ENCODE results near the gene TMPRSS13. TPM values are rescaled to one million over a fixed set of nuclear protein-coding genes. Genes with fewer than 3 reads are reported as not detected.

TMPRSS13 gene
- total and polyA plus RNA-seq, 9 of the 15 experiments (the other 6 are each of a cell fraction or from before 2014, with no cell fraction given), result 0.11 to 0.29 (median 0.15) TPM

DNA sequence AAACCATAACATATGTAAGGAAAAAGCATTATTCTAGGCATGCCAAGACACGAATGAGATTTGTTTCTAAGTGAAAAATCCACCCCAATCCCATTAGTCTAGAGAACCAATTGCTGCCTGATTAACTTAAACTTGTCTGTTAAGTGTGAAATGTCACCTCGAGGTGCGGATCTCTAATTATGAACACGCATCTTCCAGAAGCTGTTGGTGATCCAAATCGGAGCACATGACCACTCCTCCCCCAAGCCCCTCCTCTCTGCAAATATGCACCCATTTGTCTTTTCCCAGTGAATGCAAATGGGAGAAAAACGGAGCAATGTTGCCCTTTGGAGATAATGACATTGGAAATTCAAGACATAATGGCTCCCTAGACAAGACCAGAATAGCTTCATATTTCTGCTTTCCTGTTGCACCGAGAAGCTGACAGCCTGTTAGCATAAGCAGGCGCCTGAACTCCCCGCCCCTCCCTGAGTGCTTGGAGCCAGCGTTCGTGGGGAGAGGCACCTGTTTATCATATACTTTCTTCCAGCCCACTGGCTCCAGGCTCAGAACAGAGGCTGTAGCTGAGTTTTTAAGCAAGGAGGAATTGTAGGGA lies 46.8 kb downstream of the TMPRSS13 start:
- ATAC-seq (peak; percentile 27; the same call in 1 of the 3 replicates), FAIRE-seq (no peak), DNase-seq (ENCODE audit: extremely low read depth in 1 of 4, low spot score in 3 of 4) (no peak)
- Histone ChIP-seq H3K4me3 (no peak overlapping the region), H4K20me1 (replicated peaks; ENCODE audit: control insufficient read depth, insufficient read depth, low read length) (no peaks in the 10 kb centered on the region; the same call in 1 of the 2 replicates), H3K9me3 (replicated peaks; ENCODE audit: control insufficient read depth, insufficient read depth, low read depth, low read length) (no peaks in the 10 kb centered on the region), H3K4me1 (replicated peaks in 1 of 2; ENCODE audit: control insufficient read depth in 2 of 2, insufficient read depth in 2 of 2, low read length in 2 of 2) (peaks cover 0 to 7% of the 10 kb centered on the region in 2 experiments; a peak in 3 of 5 replicates), H3K9me1 (ENCODE audit: control insufficient read depth, insufficient read depth, low read length) (no peaks in the 10 kb centered on the region), H2AFZ (ENCODE audit: low read depth, low read length) (no peak overlapping the region), H3K27ac (ENCODE audit: extremely low read depth, low read depth, low read length) (no peak overlapping the region), H3K9ac (ENCODE audit: insufficient read depth in 1 of 2, low read depth in 2 of 2, low read length in 2 of 2) (no peak overlapping the region), H3K4me2 (ENCODE audit: insufficient read depth, low read length) (no peak overlapping the region), H3K79me2 (ENCODE audit: control insufficient read depth, insufficient read depth, low read length) (no peaks in the 10 kb centered on the region), H3K27me3 (ENCODE audit: control insufficient read depth in 2 of 2, insufficient read depth in 2 of 2, low read length in 2 of 2) (peaks cover 53 to 84% of the 10 kb centered on the region in 2 experiments), H3K36me3 (ENCODE audit: control insufficient read depth, insufficient read depth, low read length) (no peaks in the 10 kb centered on the region)
- intact Hi-C loops (cut with micrococcal nuclease), result no loop called here
- no TSS peak for BruUV-seq (replicated peaks)
- ChIA-PET CTCF (ENCODE audit: low intra/inter-chr PET ratio) (no interaction called here), POLR2A (interaction anchor here (1.2 to 1.4 kb wide), 2 partner anchors 10 kb away, joined by 4 read pairs; no protein-coding TSS in a partner anchor)
- in situ Hi-C loops (cut with MboI), result no loop called here
- WGBS (ENCODE audit: insufficient coverage, low coverage, missing lambda C conversion rate), result 1% methylated on average over 11 of the region's 11 CpGs
- TF ChIP-seq, protein P1, sequence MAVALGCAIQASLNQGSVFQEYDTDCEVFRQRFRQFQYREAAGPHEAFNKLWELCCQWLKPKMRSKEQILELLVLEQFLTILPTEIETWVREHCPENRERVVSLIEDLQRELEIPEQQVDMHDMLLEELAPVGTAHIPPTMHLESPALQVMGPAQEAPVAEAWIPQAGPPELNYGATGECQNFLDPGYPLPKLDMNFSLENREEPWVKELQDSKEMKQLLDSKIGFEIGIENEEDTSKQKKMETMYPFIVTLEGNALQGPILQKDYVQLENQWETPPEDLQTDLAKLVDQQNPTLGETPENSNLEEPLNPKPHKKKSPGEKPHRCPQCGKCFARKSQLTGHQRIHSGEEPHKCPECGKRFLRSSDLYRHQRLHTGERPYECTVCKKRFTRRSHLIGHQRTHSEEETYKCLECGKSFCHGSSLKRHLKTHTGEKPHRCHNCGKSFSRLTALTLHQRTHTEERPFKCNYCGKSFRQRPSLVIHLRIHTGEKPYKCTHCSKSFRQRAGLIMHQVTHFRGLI (CRISPR knock-in tag; IDR thresholded peaks at IDR 0.05), result no peak
- TF ChIP-seq, protein P2, sequence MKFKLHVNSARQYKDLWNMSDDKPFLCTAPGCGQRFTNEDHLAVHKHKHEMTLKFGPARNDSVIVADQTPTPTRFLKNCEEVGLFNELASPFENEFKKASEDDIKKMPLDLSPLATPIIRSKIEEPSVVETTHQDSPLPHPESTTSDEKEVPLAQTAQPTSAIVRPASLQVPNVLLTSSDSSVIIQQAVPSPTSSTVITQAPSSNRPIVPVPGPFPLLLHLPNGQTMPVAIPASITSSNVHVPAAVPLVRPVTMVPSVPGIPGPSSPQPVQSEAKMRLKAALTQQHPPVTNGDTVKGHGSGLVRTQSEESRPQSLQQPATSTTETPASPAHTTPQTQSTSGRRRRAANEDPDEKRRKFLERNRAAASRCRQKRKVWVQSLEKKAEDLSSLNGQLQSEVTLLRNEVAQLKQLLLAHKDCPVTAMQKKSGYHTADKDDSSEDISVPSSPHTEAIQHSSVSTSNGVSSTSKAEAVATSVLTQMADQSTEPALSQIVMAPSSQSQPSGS (CRISPR knock-in tag; IDR thresholded peaks at IDR 0.05), result no peak
- no peak for TF ChIP-seq MTA2 (IDR thresholded peaks at IDR 0.05; ENCODE audit: low read depth)
- TF ChIP-seq SPI1 (IDR thresholded peaks at IDR 0.05; ENCODE audit: borderline replicate concordance, low read depth, low read length), result no peak
- TF ChIP-seq HES1 (IDR thresholded peaks at IDR 0.05; ENCODE audit: low read depth), result no peak
- no peak for TF ChIP-seq MAFF (IDR thresholded peaks at IDR 0.05; ENCODE audit: low read length)
- TF ChIP-seq TSC22D4 (tag; IDR thresholded peaks at IDR 0.05), result no peak
- no peak for TF ChIP-seq ZNF436 (CRISPR knock-in tag; IDR thresholded peaks at IDR 0.05)
- TF ChIP-seq, protein P3, sequence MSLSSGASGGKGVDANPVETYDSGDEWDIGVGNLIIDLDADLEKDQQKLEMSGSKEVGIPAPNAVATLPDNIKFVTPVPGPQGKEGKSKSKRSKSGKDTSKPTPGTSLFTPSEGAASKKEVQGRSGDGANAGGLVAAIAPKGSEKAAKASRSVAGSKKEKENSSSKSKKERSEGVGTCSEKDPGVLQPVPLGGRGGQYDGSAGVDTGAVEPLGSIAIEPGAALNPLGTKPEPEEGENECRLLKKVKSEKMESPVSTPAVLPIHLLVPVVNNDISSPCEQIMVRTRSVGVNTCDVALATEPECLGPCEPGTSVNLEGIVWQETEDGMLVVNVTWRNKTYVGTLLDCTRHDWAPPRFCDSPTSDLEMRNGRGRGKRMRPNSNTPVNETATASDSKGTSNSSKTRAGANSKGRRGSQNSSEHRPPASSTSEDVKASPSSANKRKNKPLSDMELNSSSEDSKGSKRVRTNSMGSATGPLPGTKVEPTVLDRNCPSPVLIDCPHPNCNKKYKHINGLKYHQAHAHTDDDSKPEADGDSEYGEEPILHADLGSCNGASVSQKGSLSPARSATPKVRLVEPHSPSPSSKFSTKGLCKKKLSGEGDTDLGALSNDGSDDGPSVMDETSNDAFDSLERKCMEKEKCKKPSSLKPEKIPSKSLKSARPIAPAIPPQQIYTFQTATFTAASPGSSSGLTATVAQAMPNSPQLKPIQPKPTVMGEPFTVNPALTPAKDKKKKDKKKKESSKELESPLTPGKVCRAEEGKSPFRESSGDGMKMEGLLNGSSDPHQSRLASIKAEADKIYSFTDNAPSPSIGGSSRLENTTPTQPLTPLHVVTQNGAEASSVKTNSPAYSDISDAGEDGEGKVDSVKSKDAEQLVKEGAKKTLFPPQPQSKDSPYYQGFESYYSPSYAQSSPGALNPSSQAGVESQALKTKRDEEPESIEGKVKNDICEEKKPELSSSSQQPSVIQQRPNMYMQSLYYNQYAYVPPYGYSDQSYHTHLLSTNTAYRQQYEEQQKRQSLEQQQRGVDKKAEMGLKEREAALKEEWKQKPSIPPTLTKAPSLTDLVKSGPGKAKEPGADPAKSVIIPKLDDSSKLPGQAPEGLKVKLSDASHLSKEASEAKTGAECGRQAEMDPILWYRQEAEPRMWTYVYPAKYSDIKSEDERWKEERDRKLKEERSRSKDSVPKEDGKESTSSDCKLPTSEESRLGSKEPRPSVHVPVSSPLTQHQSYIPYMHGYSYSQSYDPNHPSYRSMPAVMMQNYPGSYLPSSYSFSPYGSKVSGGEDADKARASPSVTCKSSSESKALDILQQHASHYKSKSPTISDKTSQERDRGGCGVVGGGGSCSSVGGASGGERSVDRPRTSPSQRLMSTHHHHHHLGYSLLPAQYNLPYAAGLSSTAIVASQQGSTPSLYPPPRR (CRISPR knock-in tag; IDR thresholded peaks at IDR 0.05; ENCODE audit: borderline replicate concordance), result no peak
- no peak for TF ChIP-seq CTCF (IDR thresholded peaks at IDR 0.05 in 2 of 3, conservative IDR thresholded peaks at IDR 0.05 in 1 of 3; ENCODE audit: insufficient read depth in 2 of 3, low read depth in 1 of 3, low read length in 3 of 3)
- no peak for TF ChIP-seq ESRRA (IDR thresholded peaks at IDR 0.05; ENCODE audit: borderline replicate concordance, low read depth)

Data from K562 (cell line).